Epithelial cell of esophagus (primary cell): ENCODE results near the gene PSTPIP1.

Source experiments
- DNase-seq: peaks from one replicate; pipeline ENCODE4 v3.0.0; 2010; ENCODE audit warnings: low read depth
- H3K4me3 ChIP-seq: 2 replicates; pipeline ENCODE4 v1.5.1; 2011; ENCODE audit warnings: mild to moderate bottlenecking, low read length, control low read depth
- CTCF ChIP-seq: IDR thresholded peaks from 2 replicates; pipeline ENCODE4 v1.5.1; 2011; ENCODE audit warnings: low read depth, mild to moderate bottlenecking, low read length, control low read depth, inconsistent platforms; ENCODE audit not compliant: insufficient read depth; ENCODE audit errors: missing control alignments

Gene PSTPIP1

GRCh38 chr15:76994971-76995945 is at the start of gene PSTPIP1:
Gene PSTPIP1 (plus strand): TSS chr15:76995126. CDS start chr15:76995574, 448 bp downstream.
- TF ChIP-seq CTCF = no peak
- no peak within 1 kb of the TSS for H3K4me3 ChIP-seq
- DNase-seq = peak; percentile 70

- no peak for DNase-seq
- no peak for TF ChIP-seq CTCF
- no peak overlapping the region for H3K4me3 ChIP-seq
These were observed 49.3 kb upstream of the PSTPIP1 start for GRCh38 chr15:76945494-76946093.

GRCh38 chr15:76947454-76947853 is 47.5 kb upstream of the PSTPIP1 start:
- no peak for DNase-seq
- no peak for TF ChIP-seq CTCF
- no peak overlapping the region for H3K4me3 ChIP-seq

DNA sequence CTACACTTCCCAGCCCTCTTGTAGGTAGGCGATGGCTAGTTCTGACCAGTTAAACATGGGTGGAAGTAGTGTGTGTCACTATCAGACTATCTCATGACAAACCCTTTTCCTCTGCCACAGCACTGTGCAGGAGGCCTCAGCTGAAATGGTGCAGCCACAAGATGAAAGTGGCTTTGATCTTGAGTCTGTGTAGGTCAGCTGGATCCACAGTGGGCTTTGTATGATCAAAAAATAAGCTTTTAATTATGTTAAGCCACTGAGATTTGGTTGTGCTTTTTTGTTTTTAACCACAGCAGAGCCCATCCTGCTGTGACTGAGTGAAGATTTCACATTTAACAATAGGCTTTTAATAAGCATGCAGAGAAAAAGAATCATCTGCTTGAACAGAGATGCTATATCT is 43.7 kb upstream of the PSTPIP1 start:
- DNase-seq = no peak

GRCh38 chr15:76953913-76954312 is 41.0 kb upstream of the PSTPIP1 start:
- no peak for TF ChIP-seq CTCF
- H3K4me3 ChIP-seq = no peak overlapping the region
- no peak for DNase-seq

More for the DNA sequence above, 43.7 kb upstream of the PSTPIP1 start:
- TF ChIP-seq CTCF = no peak
- H3K4me3 ChIP-seq = no peak overlapping the region

GRCh38 chr15:76954744-76955143 is 40.2 kb upstream of the PSTPIP1 start:
- no peak for DNase-seq
- H3K4me3 ChIP-seq = no peak overlapping the region

More at GRCh38 chr15:76954744-76955143, 40.2 kb upstream of the PSTPIP1 start:
- no peak for TF ChIP-seq CTCF
